K562 (cell line): ENCODE measurements around the gene DNAJB6. TPM values are rescaled to one million over a fixed set of nuclear protein-coding genes. Genes with fewer than 3 reads are reported as not detected.

ENCODE experiments used
- CBX1 ChIP-seq: sonication (generic); IDR thresholded peaks from 2 replicates; pipeline ENCODE4 v1.6.1; 2016; ENCODE audit warnings: antibody characterized with exemption, low read depth, mild to moderate bottlenecking
- CSDE1 ChIP-seq, 2 experiments: fragments of 450-650 bp; IDR thresholded peaks; 2 replicates each; pipeline ENCODE4 v1.6.1; 2016; ENCODE audit warnings: mild to moderate bottlenecking in 1 of 2
- CUX1 ChIP-seq: fragments of 200-800 bp; sonication (Bioruptor generic); IDR thresholded peaks from 2 replicates; pipeline ENCODE4 v1.6.1; 2016; ENCODE audit warnings: missing genetic modification characterization, missing compliant biosample characterization
- DACH1 ChIP-seq: fragments of 450-650 bp; IDR thresholded peaks from 2 replicates; pipeline ENCODE4 v1.6.1; 2018; ENCODE audit not compliant: partially characterized antibody
- GABPB2 ChIP-seq: fragments of 250-450 bp; sonication (Bioruptor Pico); conservative IDR thresholded peaks from 2 replicates; pipeline ENCODE4 v1.5.1; 2021; ENCODE audit warnings: mild to moderate bottlenecking
- NCOR1 ChIP-seq: fragments of 450-650 bp; IDR thresholded peaks from 2 replicates; pipeline ENCODE4 v1.6.1; 2016; ENCODE audit warnings: mild to moderate bottlenecking, moderate library complexity
- NFATC3 ChIP-seq: fragments of 450-650 bp; IDR thresholded peaks from 2 replicates; pipeline ENCODE4 v1.6.1; 2017; ENCODE audit warnings: mild to moderate bottlenecking
- SAP30 ChIP-seq: fragments of 200-600 bp; sonication (generic); IDR thresholded peaks from 2 replicates; pipeline ENCODE4 v1.6.1; 2012; ENCODE audit warnings: borderline replicate concordance, low read depth, mild to moderate bottlenecking, moderate library complexity, low read length, control low read depth, inconsistent platforms; ENCODE audit not compliant: insufficient read depth, poor library complexity, severe bottlenecking
- polyA plus RNA-seq, 8 experiments: library from polyadenylated mRNA; depleted of rRNA in 4 of 8; stranded (reverse) in 5 of 8; unstranded in 3 of 8; fragments of >200 nt; fragmentation: Nextera tagmentation in 2 of 8; fragmentation: Illumina TruSeq in 1 of 8; extraction: Ambion mirVana in 2 of 8; extraction: Trizol in 1 of 8; gene quantifications; 2 replicates each; pipeline versions ENCODE4 v1.2.1 to v1.2.3, GENCODE V29; 2011 to 2014; ENCODE audit warnings: inconsistent platforms in 1 of 8, missing spikeins in 1 of 8
- total RNA-seq, 7 experiments: library from RNA; depleted of rRNA in 6 of 7; stranded (reverse); fragments of >200 nt in 6 of 7; fragmentation: Illumina TruSeq in 2 of 7; extraction: Trizol in 2 of 7; gene quantifications; 2 replicates each; pipeline versions ENCODE4 v1.2.1 to v1.2.3, GENCODE V29; 2011 to 2021; ENCODE audit warnings: low replicate concordance in 1 of 7
- TF ChIP-seq, protein P1 (sequence below): fragments of 200-600 bp; sonication (generic); IDR thresholded peaks from one replicate; pipeline ENCODE4 v1.6.1; 2012; ENCODE audit warnings: mild to moderate bottlenecking, low read depth, low read length, inconsistent platforms

Gene DNAJB6
- total and polyA plus RNA-seq, 9 of the 15 experiments (the other 6 are each of a cell fraction or from before 2014, with no cell fraction given), result 84.5 to 158 (median 135) TPM

DNA sequence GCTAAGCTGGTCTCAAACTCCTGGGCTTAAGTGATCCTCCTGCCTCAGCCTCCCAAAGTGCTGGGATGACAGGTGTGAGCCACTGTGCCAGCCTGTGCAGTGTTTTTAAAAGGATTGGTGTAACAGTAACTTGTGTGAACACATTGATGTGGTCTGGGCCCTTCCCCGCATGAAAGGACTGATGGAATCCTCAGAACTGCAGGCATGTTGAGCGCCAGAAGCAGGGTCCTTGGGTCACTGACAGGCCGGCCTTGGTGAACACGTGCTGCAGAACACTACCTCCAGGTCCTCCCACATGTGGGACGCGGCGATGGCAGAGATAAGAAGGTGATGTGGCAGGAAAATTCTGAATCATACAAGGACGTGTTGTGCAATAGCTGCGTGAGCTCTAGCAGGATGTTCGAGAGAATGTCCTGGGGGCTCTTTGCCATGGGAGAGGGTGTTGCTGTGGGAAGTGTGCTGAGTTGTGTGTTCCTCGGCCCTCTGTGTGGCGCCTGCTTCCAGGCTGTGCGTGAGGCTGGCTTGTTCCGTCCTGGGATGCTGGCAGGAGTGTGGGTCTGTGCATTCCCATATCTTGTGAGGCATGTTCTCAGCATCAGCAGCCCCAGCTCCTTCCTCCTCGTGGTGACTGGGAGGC, 68.2 kb downstream of the DNAJB6 start (continued):
- TF ChIP-seq, protein P1, sequence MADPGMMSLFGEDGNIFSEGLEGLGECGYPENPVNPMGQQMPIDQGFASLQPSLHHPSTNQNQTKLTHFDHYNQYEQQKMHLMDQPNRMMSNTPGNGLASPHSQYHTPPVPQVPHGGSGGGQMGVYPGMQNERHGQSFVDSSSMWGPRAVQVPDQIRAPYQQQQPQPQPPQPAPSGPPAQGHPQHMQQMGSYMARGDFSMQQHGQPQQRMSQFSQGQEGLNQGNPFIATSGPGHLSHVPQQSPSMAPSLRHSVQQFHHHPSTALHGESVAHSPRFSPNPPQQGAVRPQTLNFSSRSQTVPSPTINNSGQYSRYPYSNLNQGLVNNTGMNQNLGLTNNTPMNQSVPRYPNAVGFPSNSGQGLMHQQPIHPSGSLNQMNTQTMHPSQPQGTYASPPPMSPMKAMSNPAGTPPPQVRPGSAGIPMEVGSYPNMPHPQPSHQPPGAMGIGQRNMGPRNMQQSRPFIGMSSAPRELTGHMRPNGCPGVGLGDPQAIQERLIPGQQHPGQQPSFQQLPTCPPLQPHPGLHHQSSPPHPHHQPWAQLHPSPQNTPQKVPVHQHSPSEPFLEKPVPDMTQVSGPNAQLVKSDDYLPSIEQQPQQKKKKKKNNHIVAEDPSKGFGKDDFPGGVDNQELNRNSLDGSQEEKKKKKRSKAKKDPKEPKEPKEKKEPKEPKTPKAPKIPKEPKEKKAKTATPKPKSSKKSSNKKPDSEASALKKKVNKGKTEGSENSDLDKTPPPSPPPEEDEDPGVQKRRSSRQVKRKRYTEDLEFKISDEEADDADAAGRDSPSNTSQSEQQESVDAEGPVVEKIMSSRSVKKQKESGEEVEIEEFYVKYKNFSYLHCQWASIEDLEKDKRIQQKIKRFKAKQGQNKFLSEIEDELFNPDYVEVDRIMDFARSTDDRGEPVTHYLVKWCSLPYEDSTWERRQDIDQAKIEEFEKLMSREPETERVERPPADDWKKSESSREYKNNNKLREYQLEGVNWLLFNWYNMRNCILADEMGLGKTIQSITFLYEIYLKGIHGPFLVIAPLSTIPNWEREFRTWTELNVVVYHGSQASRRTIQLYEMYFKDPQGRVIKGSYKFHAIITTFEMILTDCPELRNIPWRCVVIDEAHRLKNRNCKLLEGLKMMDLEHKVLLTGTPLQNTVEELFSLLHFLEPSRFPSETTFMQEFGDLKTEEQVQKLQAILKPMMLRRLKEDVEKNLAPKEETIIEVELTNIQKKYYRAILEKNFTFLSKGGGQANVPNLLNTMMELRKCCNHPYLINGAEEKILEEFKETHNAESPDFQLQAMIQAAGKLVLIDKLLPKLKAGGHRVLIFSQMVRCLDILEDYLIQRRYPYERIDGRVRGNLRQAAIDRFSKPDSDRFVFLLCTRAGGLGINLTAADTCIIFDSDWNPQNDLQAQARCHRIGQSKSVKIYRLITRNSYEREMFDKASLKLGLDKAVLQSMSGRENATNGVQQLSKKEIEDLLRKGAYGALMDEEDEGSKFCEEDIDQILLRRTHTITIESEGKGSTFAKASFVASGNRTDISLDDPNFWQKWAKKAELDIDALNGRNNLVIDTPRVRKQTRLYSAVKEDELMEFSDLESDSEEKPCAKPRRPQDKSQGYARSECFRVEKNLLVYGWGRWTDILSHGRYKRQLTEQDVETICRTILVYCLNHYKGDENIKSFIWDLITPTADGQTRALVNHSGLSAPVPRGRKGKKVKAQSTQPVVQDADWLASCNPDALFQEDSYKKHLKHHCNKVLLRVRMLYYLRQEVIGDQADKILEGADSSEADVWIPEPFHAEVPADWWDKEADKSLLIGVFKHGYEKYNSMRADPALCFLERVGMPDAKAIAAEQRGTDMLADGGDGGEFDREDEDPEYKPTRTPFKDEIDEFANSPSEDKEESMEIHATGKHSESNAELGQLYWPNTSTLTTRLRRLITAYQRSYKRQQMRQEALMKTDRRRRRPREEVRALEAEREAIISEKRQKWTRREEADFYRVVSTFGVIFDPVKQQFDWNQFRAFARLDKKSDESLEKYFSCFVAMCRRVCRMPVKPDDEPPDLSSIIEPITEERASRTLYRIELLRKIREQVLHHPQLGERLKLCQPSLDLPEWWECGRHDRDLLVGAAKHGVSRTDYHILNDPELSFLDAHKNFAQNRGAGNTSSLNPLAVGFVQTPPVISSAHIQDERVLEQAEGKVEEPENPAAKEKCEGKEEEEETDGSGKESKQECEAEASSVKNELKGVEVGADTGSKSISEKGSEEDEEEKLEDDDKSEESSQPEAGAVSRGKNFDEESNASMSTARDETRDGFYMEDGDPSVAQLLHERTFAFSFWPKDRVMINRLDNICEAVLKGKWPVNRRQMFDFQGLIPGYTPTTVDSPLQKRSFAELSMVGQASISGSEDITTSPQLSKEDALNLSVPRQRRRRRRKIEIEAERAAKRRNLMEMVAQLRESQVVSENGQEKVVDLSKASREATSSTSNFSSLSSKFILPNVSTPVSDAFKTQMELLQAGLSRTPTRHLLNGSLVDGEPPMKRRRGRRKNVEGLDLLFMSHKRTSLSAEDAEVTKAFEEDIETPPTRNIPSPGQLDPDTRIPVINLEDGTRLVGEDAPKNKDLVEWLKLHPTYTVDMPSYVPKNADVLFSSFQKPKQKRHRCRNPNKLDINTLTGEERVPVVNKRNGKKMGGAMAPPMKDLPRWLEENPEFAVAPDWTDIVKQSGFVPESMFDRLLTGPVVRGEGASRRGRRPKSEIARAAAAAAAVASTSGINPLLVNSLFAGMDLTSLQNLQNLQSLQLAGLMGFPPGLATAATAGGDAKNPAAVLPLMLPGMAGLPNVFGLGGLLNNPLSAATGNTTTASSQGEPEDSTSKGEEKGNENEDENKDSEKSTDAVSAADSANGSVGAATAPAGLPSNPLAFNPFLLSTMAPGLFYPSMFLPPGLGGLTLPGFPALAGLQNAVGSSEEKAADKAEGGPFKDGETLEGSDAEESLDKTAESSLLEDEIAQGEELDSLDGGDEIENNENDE, result peak; percentile 47
- TF ChIP-seq DACH1 (peak; percentile 94), NFATC3 (0 out of 2 replicates have a peak, but pooled peaks have one; percentile 70), CSDE1 (IDR thresholded peaks at IDR 0.05) (no peak), CBX1 (no peak), GABPB2 (0 out of 2 replicates have a peak, but pooled peaks have one; percentile 43), NCOR1 (peak; percentile 81; the same call in 1 of the 2 replicates), CUX1 (CRISPR knock-in tag) (no peak), SAP30 (peak; percentile 88)
